GM12801 (cell line): ENCODE data around the gene STK39.

Experiments used
- TF ChIP-seq, protein P1 (sequence below): IDR thresholded peaks from one replicate; pipeline ENCODE4 v1.5.1; 2011; ENCODE audit warnings: control low read depth; ENCODE audit not compliant: insufficient read length; ENCODE audit errors: extremely low read depth

STK39 gene

DNA sequence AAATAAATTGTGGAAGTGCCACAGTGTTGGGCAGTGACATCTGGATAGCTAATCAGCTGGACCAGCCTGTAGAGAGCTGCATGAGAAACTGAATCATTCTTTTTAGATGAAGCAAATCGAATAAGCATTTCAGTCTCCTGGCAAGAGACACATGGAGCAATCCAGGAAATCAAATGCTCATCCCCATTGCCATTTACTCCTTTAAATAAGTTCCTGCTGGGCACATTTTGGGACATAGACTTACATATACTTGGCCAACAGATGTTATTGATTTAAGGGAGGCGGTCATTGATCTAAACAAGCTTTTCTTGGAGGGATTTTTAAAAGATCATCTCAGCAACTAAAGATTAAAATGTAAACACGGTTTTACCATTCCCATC lies 307.1 kb downstream of the STK39 start:
- TF ChIP-seq, protein P1, sequence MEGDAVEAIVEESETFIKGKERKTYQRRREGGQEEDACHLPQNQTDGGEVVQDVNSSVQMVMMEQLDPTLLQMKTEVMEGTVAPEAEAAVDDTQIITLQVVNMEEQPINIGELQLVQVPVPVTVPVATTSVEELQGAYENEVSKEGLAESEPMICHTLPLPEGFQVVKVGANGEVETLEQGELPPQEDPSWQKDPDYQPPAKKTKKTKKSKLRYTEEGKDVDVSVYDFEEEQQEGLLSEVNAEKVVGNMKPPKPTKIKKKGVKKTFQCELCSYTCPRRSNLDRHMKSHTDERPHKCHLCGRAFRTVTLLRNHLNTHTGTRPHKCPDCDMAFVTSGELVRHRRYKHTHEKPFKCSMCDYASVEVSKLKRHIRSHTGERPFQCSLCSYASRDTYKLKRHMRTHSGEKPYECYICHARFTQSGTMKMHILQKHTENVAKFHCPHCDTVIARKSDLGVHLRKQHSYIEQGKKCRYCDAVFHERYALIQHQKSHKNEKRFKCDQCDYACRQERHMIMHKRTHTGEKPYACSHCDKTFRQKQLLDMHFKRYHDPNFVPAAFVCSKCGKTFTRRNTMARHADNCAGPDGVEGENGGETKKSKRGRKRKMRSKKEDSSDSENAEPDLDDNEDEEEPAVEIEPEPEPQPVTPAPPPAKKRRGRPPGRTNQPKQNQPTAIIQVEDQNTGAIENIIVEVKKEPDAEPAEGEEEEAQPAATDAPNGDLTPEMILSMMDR: no peak

DNA sequence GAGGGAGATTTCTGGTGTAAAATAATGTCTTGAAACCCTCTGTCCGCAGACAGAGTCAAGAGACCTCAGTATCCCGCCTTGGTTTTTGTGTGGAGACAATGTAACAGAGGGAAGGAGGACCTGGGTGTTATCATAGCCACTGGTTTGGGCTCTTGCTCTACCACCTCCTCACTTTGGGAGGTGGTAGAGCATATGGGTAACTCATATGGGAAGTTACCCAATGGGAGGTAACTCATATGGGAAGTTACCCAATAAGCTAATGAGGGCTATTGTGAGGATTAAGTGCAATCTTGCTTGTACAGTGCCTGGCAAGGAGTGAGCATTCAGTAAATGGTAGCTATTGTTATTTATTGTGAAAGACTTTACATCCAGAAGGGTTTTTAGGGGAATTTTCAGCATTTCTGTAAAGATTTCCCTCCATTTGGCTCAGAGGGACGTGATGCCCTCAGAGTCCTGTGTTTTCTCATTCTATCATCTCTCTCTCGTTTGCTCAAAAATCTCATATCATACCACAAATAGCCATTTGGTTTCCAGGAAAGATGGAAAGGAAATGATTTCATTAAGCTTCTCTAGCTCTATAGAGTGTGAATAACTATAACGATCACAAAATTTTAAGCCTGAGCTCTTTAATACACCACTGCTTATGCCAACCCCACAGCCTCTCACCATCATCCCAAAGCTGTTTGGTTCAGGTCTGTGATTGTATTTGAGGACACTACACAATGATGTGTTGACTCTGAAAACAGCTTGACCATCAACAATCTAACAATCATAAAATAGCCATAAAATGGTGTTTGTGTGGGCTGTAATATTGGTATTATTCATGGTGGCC lies 307.7 kb downstream of the STK39 start:
- TF ChIP-seq, protein P1: no peak

DNA sequence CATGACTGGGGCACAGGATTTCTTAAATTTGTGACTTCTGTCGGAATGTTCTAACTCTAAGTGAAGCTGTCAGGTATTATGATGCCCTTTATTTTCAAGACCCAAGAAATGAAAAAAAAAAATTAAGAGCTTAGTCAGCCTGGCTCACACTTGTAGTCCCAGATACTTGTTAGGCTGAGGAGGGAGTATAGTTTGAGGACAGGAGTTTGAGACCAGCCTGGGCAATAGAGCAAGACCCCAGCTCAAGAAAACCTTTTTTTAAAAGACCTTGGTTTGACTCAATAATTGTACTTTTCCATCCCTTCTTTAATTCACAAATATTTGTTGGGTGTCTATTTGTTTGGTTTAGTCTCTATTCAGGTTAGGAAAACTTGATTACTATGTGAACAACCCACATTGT lies 310.0 kb downstream of the STK39 start:
- TF ChIP-seq, protein P1: no peak

DNA sequence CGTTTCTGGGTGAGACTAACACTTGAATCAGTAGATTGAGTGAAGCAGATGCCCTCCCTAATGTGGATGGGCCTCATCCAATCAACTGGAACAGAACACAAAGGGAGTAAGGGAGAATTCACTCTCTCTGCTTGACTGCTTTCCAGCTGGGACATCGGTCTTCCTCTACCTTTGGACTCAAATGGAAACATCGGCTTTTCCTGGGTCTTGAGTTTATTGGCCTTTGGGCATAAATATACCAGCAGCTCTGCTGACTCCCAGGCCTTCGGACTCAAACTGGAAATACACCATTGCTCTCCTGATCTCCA lies 311.6 kb downstream of the STK39 start:
- TF ChIP-seq, protein P1: no peak

DNA sequence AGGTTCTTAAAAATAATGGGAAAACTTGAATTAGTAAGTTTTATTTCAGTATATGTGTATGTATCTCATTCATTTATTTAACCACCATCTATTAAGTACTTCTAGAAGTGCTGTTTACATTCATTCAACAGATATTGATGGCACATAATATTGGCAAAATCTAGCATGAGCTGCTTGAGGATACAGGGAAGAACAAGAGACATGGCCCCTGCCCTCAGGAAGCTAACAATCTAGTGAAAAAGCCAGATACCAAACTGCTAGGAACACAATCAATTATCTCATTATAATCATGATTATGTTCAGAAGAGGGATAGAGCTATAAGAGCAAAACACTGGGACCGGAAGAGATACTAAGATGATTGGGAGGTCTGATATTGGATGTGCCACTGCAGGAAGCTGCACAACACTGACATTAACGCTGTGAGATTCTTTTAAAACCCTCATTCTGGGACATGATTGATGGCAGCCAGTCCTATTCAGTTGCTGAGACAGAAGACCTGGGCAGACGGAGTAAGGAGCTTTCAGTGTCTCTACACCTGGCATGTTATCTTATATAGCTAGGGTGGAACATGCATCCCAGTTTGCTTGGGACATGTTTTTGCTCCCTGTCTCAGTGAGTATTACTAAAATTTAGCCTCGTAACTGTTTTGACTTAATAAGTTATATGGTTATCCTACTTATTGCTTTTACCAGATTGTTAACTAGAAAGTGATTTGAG lies 314.1 kb downstream of the STK39 start:
- TF ChIP-seq, protein P1: no peak

DNA sequence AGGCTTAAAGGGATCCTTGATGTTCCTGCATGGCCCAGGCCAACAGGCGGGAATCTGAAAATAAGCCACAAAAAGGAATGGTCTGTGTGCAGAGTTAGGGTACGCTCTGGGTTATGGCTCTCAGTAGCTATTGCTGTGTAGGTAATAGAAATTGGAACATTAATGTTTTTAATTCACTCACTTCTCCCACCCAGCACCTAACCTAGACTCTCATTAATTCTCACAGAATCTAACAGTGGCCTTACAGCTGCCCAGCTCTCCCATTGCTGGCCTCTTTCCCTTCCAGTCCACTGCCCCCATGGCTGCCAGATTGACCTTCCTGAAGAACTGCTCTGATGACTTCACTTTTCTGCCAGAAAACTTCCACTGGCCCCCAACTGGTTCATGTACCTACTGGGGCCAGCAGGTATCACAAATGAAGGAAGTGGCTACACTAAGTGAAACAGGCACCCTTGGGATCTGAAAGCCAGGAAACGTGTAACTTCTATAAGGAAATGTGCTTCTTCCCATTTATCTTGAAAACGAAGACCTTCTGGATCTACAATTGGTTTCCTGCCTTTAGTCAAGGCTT lies 315.2 kb downstream of the STK39 start:
- TF ChIP-seq, protein P1: no peak

DNA sequence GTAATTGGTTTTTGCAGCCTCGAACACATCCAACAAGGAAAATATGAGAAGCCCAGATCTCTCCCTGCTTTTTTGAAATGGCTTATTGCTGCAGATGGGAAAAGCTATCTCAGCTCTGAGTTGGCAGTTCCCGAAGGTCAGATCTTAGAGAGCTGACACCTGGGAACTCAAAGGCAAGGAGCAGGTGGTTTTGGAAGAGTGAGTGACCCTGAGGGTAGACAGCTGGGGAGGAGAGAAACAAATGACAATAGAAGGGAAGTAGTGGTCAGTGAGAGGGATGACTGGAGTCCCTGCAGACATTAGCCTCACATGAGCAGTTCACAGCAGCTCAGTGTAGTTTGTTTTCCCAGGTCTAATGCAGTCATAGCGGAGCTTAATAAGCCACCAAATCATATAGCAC lies 317.9 kb downstream of the STK39 start:
- TF ChIP-seq, protein P1: no peak
